Duodenal mucosa (tissue), 2 donors: ENCODE measurements around the gene PHYKPL.

ENCODE experiments used
- H3K27ac ChIP-seq: one replicate; pipeline ENCODE4 v1.7.0; 2013; ENCODE audit warnings: low read depth, low read length
- H3K27me3 ChIP-seq, 2 donors: one replicate each; pipeline ENCODE4 v1.7.0; 2013; ENCODE audit warnings: low read length in 2 of 2, control low read depth in 1 of 2; ENCODE audit not compliant: insufficient read depth in 2 of 2, control insufficient read depth in 1 of 2
- H3K36me3 ChIP-seq, 2 donors: one replicate each; pipeline ENCODE4 v1.7.0; 2013; ENCODE audit warnings: low read length in 2 of 2, control low read depth in 1 of 2; ENCODE audit not compliant: insufficient read depth in 2 of 2, control insufficient read depth in 1 of 2
- H3K4me1 ChIP-seq, 2 donors: one replicate each; pipeline ENCODE4 v1.7.0; 2013; ENCODE audit warnings: low read length in 2 of 2, control low read depth in 1 of 2; ENCODE audit not compliant: insufficient read depth in 2 of 2, control insufficient read depth in 1 of 2
- H3K4me3 ChIP-seq, 2 donors: one replicate each; pipeline ENCODE4 v1.7.0; 2013; ENCODE audit warnings: low read length in 2 of 2, low read depth in 1 of 2
- H3K9ac ChIP-seq, 2 donors: one replicate each; pipeline ENCODE4 v1.7.0; 2013; ENCODE audit warnings: low read length in 2 of 2, low read depth in 1 of 2
- H3K9me3 ChIP-seq, 2 donors: one replicate each; pipeline ENCODE4 v1.7.0; 2013; ENCODE audit warnings: low read length in 2 of 2, control low read depth in 1 of 2; ENCODE audit not compliant: control insufficient read depth in 1 of 2

The PHYKPL gene

DNA sequence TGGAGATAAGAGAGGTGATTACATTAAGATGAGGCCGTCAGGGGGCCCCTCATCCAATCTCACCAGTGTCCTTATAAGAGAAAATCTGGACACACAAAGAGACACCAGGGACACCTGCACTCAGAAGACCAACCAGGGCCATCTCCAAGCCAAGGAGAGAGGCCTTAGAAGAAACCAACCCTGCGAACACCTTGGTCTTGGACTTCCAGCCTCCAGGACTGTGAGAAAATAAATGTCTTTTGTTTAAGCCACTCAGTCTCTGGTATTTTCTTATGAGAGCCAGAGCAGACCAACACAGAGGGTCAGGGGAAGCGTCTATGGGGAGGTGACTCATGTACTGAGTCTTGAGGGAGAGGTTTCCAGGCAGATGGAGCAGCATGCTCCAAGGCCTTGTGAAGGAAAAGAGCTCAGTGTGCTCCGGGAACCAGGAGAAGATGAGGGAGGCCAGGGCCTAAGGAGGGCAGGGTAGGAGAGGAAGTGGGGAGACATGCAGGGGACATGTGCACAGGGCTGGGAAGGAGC lies 5.4 kb downstream of the PHYKPL start:
- H3K9me3 ChIP-seq: no peaks in the 10 kb centered on the region
- H3K4me3 ChIP-seq: no peak overlapping the region
- H3K9ac ChIP-seq: no peak overlapping the region
- H3K4me1 ChIP-seq: peaks cover 34 to 43% of the 10 kb centered on the region in 2 donors
- no peak overlapping the region for H3K27ac ChIP-seq
- peaks cover 48 to 65% of the 10 kb centered on the region in 2 donors for H3K36me3 ChIP-seq
- no peaks in the 10 kb centered on the region for H3K27me3 ChIP-seq

DNA sequence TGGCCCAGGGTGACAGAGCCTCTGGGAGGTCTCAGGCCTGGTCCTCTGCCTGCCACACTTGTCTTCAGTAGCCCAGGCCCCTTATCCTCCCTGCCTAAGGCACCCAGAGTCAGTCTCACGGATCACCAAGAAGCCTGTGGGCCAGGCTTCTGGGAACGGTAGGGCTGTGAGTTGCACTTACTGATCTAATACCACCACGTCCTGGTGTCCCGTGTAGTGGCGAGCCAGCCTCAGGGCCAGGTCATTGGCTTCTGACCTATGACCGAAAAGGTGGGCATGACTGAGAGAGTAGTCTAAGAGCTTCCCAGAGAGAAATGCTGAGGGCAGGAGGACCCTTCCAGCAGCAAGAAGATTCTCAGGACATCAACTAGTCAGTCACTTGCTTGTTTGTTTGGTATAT lies 7.4 kb downstream of the PHYKPL start:
- Histone ChIP-seq H3K9ac (no peak overlapping the region), H3K9me3 (no peaks in the 10 kb centered on the region), H3K4me1 (peaks cover 19 to 26% of the 10 kb centered on the region in 2 donors), H3K4me3 (no peak overlapping the region), H3K36me3 (peaks cover 50 to 78% of the 10 kb centered on the region in 2 donors), H3K27me3 (no peaks in the 10 kb centered on the region), H3K27ac (no peak overlapping the region)

DNA sequence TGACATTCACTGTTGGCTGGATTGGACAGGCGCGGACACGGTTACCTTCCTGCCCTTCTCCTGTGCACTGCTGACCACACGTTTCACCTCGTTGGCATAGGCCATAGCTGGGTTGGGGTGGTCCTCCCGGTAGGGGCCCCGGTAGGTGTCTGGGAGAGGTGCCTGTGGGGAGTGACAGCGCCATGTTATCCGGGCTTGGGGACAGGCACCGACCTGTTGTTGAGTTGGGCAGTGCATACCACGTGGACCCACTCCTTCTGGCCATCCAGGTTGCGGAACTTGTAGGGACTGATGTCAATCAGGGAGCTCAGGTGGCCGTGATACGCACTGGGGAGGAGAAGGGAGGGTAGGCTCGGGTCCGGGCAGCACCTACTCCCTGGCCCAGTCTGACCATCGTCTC lies 8.2 kb downstream of the PHYKPL start:
- H3K4me1 ChIP-seq: peaks cover 11 to 18% of the 10 kb centered on the region in 2 donors
- H3K9ac ChIP-seq: no peak overlapping the region
- no peaks in the 10 kb centered on the region for H3K9me3 ChIP-seq
- H3K36me3 ChIP-seq: peaks cover 44 to 74% of the 10 kb centered on the region in 2 donors
- H3K27me3 ChIP-seq: no peaks in the 10 kb centered on the region
- H3K4me3 ChIP-seq: no peak overlapping the region
- no peak overlapping the region for H3K27ac ChIP-seq

DNA sequence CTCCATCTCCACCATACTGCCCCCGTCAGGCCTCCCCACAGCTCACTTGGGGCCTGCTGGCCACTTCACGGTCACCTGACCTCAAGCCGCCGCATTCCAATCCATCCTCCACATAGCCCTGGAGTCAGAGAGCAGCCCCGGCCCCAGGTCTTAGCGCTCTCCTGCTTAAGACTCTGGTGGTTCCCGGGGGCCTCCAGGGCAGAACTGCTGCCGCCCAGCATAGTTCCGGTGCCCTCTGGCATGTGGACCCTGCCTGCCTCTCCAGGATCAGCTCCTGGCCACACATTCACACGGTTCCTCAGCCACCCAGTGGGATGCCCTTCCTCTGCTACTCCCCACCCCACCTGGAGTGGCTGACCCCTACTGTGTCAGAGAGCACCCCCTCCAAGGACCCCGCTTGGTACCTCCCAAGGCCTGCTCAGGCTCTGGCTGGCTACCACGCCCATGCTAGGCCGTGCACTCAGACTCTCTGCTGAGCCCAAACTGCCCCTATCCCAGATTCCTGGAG lies 8.7 kb downstream of the PHYKPL start:
- Histone ChIP-seq H3K9me3 (no peaks in the 10 kb centered on the region), H3K27ac (no peak overlapping the region), H3K9ac (no peak overlapping the region), H3K27me3 (no peaks in the 10 kb centered on the region), H3K4me1 (peaks cover 10 to 17% of the 10 kb centered on the region in 2 donors), H3K36me3 (peaks cover 40 to 70% of the 10 kb centered on the region in 2 donors), H3K4me3 (no peak overlapping the region)

DNA sequence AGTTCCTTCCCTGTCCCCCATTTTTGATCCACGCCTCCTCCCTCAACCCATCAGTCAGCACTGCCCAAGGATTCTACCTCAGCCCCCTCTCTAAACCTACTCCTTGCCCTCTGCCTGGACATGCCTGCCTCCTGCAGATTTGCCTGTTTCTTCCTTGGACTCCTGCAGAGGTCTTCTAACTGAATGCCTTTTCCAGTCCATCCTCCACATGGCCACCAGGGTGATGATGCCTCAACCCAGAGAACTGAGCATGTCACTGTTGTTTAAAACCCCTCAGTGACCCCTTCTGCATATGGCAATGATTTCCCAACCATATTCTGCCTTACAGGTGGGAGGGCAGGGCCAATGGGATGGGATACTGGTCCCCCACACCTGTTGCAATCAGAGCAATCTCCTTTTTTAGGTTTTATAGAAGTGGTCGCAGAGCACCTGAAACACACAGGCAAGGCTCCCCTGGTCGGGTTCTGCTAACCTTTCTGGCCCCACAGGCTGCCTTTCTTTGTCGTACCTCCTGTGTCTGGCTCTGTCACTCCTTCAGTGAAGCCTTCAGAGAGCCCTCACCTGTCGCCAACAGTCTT lies 9.3 kb downstream of the PHYKPL start:
- Histone ChIP-seq H3K4me1 (peaks cover 6 to 12% of the 10 kb centered on the region in 2 donors), H3K9me3 (no peaks in the 10 kb centered on the region), H3K4me3 (no peak overlapping the region), H3K9ac (no peak overlapping the region), H3K27me3 (no peaks in the 10 kb centered on the region), H3K36me3 (peaks cover 34 to 68% of the 10 kb centered on the region in 2 donors), H3K27ac (no peak overlapping the region)

DNA sequence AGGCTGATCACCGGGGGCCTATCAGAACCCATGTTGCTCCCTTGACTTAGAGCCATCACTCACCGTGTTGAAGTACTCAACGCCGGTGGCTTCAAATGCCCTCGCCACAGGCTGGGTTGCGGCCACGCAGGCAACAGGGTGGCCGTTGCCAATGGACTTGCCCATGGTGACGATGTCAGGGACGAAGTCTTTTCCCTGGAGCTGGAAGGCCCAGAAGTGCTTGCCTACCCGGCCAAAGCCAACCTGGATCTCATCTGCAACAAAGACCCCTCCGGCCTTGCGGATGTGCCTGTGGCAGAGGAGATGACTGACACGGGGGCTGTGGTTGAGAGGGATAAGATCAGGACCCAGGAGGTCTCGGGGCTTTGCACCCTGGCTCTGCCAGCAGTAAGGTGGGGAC lies 10.3 kb downstream of the PHYKPL start:
- Histone ChIP-seq H3K27ac (no peak overlapping the region), H3K9ac (no peak overlapping the region), H3K4me1 (peaks cover 3 to 5% of the 10 kb centered on the region in 2 donors), H3K36me3 (peaks cover 24 to 60% of the 10 kb centered on the region in 2 donors), H3K9me3 (no peaks in the 10 kb centered on the region), H3K4me3 (no peak overlapping the region), H3K27me3 (no peaks in the 10 kb centered on the region)

DNA sequence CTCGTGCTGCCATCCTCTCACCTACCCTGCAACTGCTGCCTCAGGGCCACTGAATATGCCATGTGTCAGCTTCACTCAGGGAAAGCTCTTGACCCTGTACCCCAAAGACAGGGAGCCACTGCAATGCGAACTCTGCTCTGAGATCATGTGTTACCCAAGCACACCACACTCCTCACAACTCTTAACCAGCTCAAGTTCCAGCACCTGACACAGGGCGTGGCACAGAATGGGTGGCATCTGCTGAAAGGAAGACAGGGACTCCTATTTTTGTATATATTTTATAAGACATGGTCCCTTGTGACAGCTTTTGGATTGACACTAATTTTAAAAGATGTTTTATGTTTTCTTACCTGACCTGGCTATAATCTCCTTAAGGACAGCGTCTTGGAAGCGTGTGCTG lies 10.7 kb downstream of the PHYKPL start:
- no peaks in the 10 kb centered on the region for H3K27me3 ChIP-seq
- H3K9me3 ChIP-seq: no peaks in the 10 kb centered on the region
- H3K27ac ChIP-seq: no peak overlapping the region
- H3K36me3 ChIP-seq: peaks cover 21 to 62% of the 10 kb centered on the region in 2 donors
- peaks cover 0 to 6% of the 10 kb centered on the region in 2 donors for H3K4me1 ChIP-seq
- no peak overlapping the region for H3K9ac ChIP-seq
- no peak overlapping the region for H3K4me3 ChIP-seq

DNA sequence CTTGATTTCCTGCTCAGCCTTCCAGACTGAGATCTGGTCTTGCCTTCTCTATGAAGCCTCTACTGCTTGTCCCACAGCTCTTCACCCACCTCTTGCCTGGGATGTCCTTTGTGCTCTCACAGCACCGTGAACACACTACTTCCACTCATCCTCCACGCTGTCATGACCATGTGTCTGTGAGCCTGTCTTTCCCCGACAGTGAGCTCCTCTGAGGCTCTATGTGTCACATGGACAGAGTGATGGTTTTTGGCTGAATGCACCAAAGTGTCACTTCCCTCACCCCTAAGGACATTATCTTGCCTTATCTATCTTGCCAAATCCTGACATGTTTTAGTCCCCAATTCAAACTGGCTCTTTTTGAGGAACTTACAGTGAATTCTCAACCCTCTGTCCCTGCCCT lies 11.3 kb downstream of the PHYKPL start:
- H3K4me3 ChIP-seq: no peak overlapping the region
- H3K27ac ChIP-seq: no peak overlapping the region
- no peaks in the 10 kb centered on the region for H3K27me3 ChIP-seq
- H3K9me3 ChIP-seq: no peaks in the 10 kb centered on the region
- H3K4me1 ChIP-seq: peaks cover 0 to 7% of the 10 kb centered on the region in 2 donors
- no peak overlapping the region for H3K9ac ChIP-seq
- H3K36me3 ChIP-seq: peaks cover 21 to 58% of the 10 kb centered on the region in 2 donors

DNA sequence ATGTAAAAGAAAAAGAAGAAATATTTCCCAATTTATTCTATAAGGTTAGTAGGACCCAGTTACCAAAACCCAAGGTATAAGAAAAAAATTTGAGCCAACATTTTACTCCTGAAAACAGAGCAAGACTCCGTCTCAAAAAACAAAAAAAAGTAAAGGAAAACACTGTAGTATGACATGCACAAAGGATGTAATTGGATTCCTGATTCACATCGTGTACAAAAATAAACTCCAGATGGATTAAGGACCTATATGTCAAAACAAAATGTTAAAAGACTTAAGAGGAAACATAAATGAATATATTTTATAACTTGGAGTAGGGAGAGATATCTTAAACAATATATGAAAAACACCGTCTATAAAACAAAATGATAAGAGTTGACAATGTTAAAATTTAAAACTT lies 13.8 kb downstream of the PHYKPL start:
- Histone ChIP-seq H3K9ac (no peak overlapping the region), H3K27ac (no peak overlapping the region)

DNA sequence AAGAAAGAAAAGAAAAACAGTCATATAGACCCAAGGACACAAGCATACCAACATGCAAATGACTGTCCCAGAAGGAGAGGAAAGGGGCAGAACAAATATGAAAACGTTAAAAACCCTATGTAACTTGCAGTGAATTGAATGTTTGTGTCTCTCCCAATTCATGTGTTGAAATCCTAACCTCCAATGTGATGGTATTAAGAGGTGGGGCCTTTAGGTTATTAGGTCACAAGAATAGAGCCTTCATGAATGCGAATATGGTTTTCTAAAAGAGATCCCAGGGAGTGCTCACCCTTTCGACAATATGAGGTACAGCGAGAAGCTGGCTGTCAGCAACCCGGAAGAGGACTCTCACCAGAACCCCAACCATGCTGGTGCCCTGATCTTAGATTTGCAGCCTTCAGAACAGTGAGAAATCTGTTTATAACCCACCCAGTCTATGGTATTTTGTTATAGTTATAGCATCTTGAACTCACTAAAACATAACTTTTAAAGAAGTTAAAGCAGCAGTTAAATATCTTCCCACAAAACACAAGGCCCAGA lies 14.3 kb downstream of the PHYKPL start:
- peaks cover 24 to 37% of the 10 kb centered on the region in 2 donors for H3K4me1 ChIP-seq
- H3K4me3 ChIP-seq: no peak overlapping the region
- no peak overlapping the region for H3K9ac ChIP-seq
- no peaks in the 10 kb centered on the region for H3K9me3 ChIP-seq
- H3K27me3 ChIP-seq: no peaks in the 10 kb centered on the region
- H3K36me3 ChIP-seq: peaks cover 33 to 59% of the 10 kb centered on the region in 2 donors
- no peak overlapping the region for H3K27ac ChIP-seq

More for the DNA sequence above, 13.8 kb downstream of the PHYKPL start:
- H3K36me3 ChIP-seq: peaks cover 32 to 55% of the 10 kb centered on the region in 2 donors
- peaks cover 19 to 31% of the 10 kb centered on the region in 2 donors for H3K4me1 ChIP-seq
- H3K4me3 ChIP-seq: no peak overlapping the region
- no peaks in the 10 kb centered on the region for H3K9me3 ChIP-seq
- no peaks in the 10 kb centered on the region for H3K27me3 ChIP-seq
